ENCODE results near the gene RPS2.
"Not testable (repeated sequence)": the region's sequence is repeated elsewhere in the genome, so short reads cannot be mapped to it uniquely, and the experiment has no call there.

Gene RPS2

GRCh38 chr16:1941162-1942046 lies 23.2 kb downstream of the RPS2 start:
- TF ChIP-seq, protein P1, sequence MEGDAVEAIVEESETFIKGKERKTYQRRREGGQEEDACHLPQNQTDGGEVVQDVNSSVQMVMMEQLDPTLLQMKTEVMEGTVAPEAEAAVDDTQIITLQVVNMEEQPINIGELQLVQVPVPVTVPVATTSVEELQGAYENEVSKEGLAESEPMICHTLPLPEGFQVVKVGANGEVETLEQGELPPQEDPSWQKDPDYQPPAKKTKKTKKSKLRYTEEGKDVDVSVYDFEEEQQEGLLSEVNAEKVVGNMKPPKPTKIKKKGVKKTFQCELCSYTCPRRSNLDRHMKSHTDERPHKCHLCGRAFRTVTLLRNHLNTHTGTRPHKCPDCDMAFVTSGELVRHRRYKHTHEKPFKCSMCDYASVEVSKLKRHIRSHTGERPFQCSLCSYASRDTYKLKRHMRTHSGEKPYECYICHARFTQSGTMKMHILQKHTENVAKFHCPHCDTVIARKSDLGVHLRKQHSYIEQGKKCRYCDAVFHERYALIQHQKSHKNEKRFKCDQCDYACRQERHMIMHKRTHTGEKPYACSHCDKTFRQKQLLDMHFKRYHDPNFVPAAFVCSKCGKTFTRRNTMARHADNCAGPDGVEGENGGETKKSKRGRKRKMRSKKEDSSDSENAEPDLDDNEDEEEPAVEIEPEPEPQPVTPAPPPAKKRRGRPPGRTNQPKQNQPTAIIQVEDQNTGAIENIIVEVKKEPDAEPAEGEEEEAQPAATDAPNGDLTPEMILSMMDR (IDR thresholded peaks at IDR 0.05; ENCODE audit: control insufficient read depth, extremely low read depth, insufficient read depth): 0 out of 2 replicates have a peak, but pooled peaks have one; percentile 6
- peak overlapping the region; percentile 94 for H3K4me3 ChIP-seq (ENCODE audit: low read depth, low read length)

DNA sequence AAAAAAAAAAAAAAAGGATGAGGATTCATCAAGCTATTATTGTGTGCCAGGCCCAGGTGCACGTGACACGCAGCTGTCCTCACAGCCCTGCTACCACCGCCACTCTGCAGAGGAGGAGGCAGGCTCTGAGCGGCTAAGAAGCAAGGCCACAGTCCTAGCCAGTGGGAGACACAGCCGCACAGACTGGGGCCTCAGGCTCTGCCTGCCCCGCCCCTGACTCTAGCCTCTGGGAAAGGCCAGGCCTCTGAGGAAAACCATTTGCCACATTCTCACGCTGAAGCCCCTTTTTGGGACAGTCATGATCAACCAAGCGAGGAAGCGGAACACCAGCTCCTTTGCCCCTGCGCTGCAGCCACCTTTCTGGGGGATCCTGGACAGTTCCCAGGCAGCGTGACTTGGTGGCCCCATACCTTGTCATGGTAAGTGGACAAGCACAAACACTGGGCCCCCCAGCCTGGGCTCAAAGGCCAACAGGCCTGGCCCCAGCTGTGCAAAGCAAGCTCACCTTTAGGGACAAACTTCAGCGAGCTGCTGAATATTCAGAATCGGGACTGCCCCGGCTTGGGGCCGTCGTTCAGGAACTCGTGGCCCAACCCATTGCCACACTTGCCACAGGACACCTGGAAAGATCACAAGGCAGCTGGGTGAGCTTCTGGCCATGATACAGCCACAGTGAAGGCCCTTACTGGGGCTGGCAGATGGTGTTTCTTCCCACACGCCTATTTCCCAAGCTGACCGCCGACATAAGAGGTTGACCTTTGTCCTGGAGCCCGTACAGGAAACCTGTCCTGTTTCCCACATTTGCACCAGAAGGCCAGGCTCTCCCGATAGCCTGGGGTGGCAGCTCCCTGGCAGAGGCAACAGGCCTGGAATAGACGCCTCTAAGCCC lies 24.1 kb downstream of the RPS2 start:
- TF ChIP-seq, protein P1 (IDR thresholded peaks at IDR 0.05; ENCODE audit: control insufficient read depth, extremely low read depth, insufficient read depth): no peak
- DNase-seq (ENCODE audit: low read depth): no peak
- no peak overlapping the region for H3K4me3 ChIP-seq (ENCODE audit: low read depth, low read length)

More at GRCh38 chr16:1941162-1942046, 23.2 kb downstream of the RPS2 start:
- DNase-seq (ENCODE audit: low read depth): no peak

- H3K4me3 ChIP-seq (ENCODE audit: low read depth, low read length); DNase-seq (ENCODE audit: low read depth): not testable (repeated sequence)
Observed at GRCh38 chr16:1939833-1940232, 24.8 kb downstream of the RPS2 start.

- DNase-seq (ENCODE audit: low read depth): no peak
- no peak overlapping the region for H3K4me3 ChIP-seq (ENCODE audit: low read depth, low read length)
- TF ChIP-seq, protein P1 (IDR thresholded peaks at IDR 0.05; ENCODE audit: control insufficient read depth, extremely low read depth, insufficient read depth): no peak
Observed at GRCh38 chr16:1938910-1939309, 25.7 kb downstream of the RPS2 start.

- no peak for DNase-seq (ENCODE audit: low read depth)
- no peak overlapping the region for H3K4me3 ChIP-seq (ENCODE audit: low read depth, low read length)
- TF ChIP-seq, protein P1 (IDR thresholded peaks at IDR 0.05; ENCODE audit: control insufficient read depth, extremely low read depth, insufficient read depth): no peak
Observed at GRCh38 chr16:1938316-1938715, 26.3 kb downstream of the RPS2 start.

DNA sequence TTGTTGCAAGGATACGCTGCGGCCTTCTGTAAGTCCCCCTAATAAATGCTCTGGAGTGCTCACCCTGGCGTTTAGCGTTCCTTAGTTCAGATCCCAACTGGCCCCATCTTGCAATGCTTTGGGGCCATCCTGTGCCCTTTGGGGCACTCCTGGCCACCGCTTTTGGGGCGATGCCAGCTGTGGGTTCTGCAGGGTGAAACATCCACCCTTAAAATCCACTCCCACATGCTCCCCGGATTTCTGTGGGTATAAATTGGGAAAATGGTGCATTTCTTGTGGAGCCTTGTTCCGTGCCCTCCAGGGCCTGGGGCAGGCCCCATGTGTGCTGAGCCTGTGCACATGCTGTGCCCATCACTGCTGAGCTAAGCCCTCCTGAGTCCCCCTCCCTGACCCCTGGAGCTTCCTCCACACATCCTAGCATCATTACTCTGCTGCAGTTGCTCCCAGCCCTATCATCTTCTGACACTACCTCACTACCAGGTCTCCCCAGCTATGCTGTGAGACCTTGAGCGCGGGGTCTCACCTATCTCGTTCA lies 27.6 kb downstream of the RPS2 start:
- no peak overlapping the region for H3K4me3 ChIP-seq (ENCODE audit: low read depth, low read length)
- DNase-seq (ENCODE audit: low read depth): no peak
- TF ChIP-seq, protein P1 (IDR thresholded peaks at IDR 0.05; ENCODE audit: control insufficient read depth, extremely low read depth, insufficient read depth): no peak

Measured in LNCaP clone FGC (cell line).